ENCODE data around the gene ANGPT4. TPM values are rescaled to one million over a fixed set of nuclear protein-coding genes. Genes with fewer than 3 reads are reported as not detected.

Gene ANGPT4
- polyA plus RNA-seq, 1 of the 3 experiments (the other 2 are of a cell fraction): not detected

DNA sequence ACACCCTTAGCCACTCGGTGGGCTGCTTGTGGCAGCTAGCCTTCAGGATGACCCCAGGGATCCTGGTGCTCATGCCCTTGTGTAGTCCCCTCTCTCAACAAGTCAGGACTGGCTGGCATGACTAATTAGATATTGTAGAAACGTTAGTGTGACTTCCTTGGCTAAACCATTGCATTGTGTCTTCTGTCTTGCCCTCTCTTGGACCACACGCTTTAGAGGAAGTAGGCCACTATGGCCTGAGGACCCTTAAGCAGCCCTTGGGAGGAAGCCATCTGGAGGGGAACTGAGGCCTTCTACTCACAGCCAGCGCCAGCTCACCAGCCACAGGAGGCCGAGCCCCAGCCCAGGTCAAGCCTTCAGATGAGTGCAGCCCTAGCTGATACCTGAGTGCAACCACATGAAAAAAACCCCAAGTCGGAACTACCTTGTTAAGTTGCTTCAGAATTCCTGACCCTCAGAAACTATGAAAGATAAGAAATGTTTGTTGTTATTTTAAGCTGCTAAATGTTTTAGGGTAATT, 10.1 kb downstream of the ANGPT4 start:
- Histone ChIP-seq H4K20me1 (ENCODE audit: insufficient read depth) (no peaks in the 10 kb centered on the region), H3K9me3 (no peaks in the 10 kb centered on the region), H3K4me1 (ENCODE audit: control insufficient read depth in 1 of 2, insufficient read depth in 2 of 2, low read depth in 1 of 2, low read length in 1 of 2) (peaks cover 0 to 7% of the 10 kb centered on the region in 2 experiments; a peak in 1 of 4 replicates), H3K36me3 (replicated peaks in 1 of 2; ENCODE audit: control insufficient read depth in 1 of 2, insufficient read depth in 2 of 2, low read length in 1 of 2) (no peaks in the 10 kb centered on the region), H3K27me3 (ENCODE audit: insufficient read depth) (no peaks in the 10 kb centered on the region), H3K9ac (no peak overlapping the region), H3K4me3 (ENCODE audit: low read depth in 2 of 2, low read length in 1 of 2) (no peak overlapping the region), H3F3A (replicated peaks; ENCODE audit: insufficient read depth) (no peaks in the 10 kb centered on the region), H2AFZ (ENCODE audit: low read depth) (no peak overlapping the region), H3K9me2 (no peaks in the 10 kb centered on the region), H3K79me2 (ENCODE audit: insufficient read depth) (no peaks in the 10 kb centered on the region), H3K27ac (ENCODE audit: low read depth in 2 of 2, low read length in 1 of 2) (no peak overlapping the region), H3K4me2 (no peak overlapping the region)
- CTCF ChIA-PET: interaction anchor here (0.8 to 1.4 kb wide), 3 partner anchors 19 to 203 kb away, joined by 3 read pairs; no protein-coding TSS in a partner anchor
- 31% methylated on average over 5 of the region's 6 CpGs for WGBS (ENCODE audit: low lambda C conversion rate)
- POLR2A ChIA-PET: no interaction called here
- DNase-seq: no peak
- TF ChIP-seq FOXJ3 (CRISPR knock-in tag; IDR thresholded peaks at IDR 0.05) (no peak), CTCF (IDR thresholded peaks at IDR 0.05) (no peak), NFIC (IDR thresholded peaks at IDR 0.05; ENCODE audit: borderline replicate concordance) (no peak), FOSL2 (IDR thresholded peaks at IDR 0.05; ENCODE audit: borderline replicate concordance, low read depth) (no peak), TEAD4 (IDR thresholded peaks at IDR 0.05; ENCODE audit: borderline replicate concordance, insufficient read depth) (no peak), ELF1 (IDR thresholded peaks at IDR 0.05) (no peak), NRF1 (IDR thresholded peaks at IDR 0.05; ENCODE audit: low read depth, low read length) (no peak), SIN3A (IDR thresholded peaks at IDR 0.05; ENCODE audit: borderline replicate concordance, low read depth, low read length) (no peak)

GRCh38 chr20:905396-905961, 10.7 kb downstream of the ANGPT4 start:
- POLR2A ChIA-PET: no interaction called here
- H3F3A ChIP-seq (replicated peaks; ENCODE audit: insufficient read depth): no peaks in the 10 kb centered on the region
- H3K9ac ChIP-seq: no peak overlapping the region
- no peak overlapping the region for H3K27ac ChIP-seq (ENCODE audit: low read depth in 2 of 2, low read length in 1 of 2)
- no peak overlapping the region for H2AFZ ChIP-seq (ENCODE audit: low read depth)
- TF ChIP-seq EZH2phosphoT487 (IDR thresholded peaks at IDR 0.05; ENCODE audit: borderline replicate concordance, low read depth): no peak
- TF ChIP-seq POLR2AphosphoS5 (IDR thresholded peaks at IDR 0.05; ENCODE audit: low read depth, low read length): no peak
- TF ChIP-seq IRF3 (IDR thresholded peaks at IDR 0.05; ENCODE audit: low read depth, low read length): no peak
- TF ChIP-seq YY1 (IDR thresholded peaks at IDR 0.05; ENCODE audit: low read depth): no peak
- TF ChIP-seq ELF1 (IDR thresholded peaks at IDR 0.05): no peak
- no peak for TF ChIP-seq FOXM1 (IDR thresholded peaks at IDR 0.05; ENCODE audit: low read depth)
- TF ChIP-seq TCF12 (IDR thresholded peaks at IDR 0.05): no peak
- TF ChIP-seq ZBTB33 (IDR thresholded peaks at IDR 0.05; ENCODE audit: borderline replicate concordance, low read depth): no peak
- TF ChIP-seq SMC3 (IDR thresholded peaks at IDR 0.05; ENCODE audit: low read depth, low read length): no peak
- no peak for TF ChIP-seq GABPA (IDR thresholded peaks at IDR 0.05; ENCODE audit: low read depth)
- TF ChIP-seq FOSL2 (IDR thresholded peaks at IDR 0.05; ENCODE audit: borderline replicate concordance, low read depth): no peak
- H3K27me3 ChIP-seq (ENCODE audit: insufficient read depth): no peaks in the 10 kb centered on the region
- no peak overlapping the region for H3K4me2 ChIP-seq
- 40% methylated on average over 4 of the region's 4 CpGs for WGBS (ENCODE audit: low lambda C conversion rate)
- H3K4me1 ChIP-seq (ENCODE audit: control insufficient read depth in 1 of 2, insufficient read depth in 2 of 2, low read depth in 1 of 2, low read length in 1 of 2): peaks cover 0 to 7% of the 10 kb centered on the region in 2 experiments; a peak in 1 of 4 replicates
- no peaks in the 10 kb centered on the region for H4K20me1 ChIP-seq (ENCODE audit: insufficient read depth)
- no peaks in the 10 kb centered on the region for H3K36me3 ChIP-seq (replicated peaks in 1 of 2; ENCODE audit: control insufficient read depth in 1 of 2, insufficient read depth in 2 of 2, low read length in 1 of 2)
- no peaks in the 10 kb centered on the region for H3K79me2 ChIP-seq (ENCODE audit: insufficient read depth)
- no peak for DNase-seq
- no peaks in the 10 kb centered on the region for H3K9me3 ChIP-seq
- H3K4me3 ChIP-seq (ENCODE audit: low read depth in 2 of 2, low read length in 1 of 2): no peak overlapping the region
- CTCF ChIA-PET: interaction anchor here (0.8 to 2.2 kb wide), 3 partner anchors 18 to 203 kb away, joined by 3 to 9 read pairs (median 3); no protein-coding TSS in a partner anchor
- no peaks in the 10 kb centered on the region for H3K9me2 ChIP-seq
